Mesenchymal stem cell (in vitro differentiated cells and primary cell): ENCODE results near the gene RGS7.

Source experiments
- DNase-seq: peaks from one replicate; pipeline ENCODE4 v3.0.0-alpha.2; 2013
- H2AFZ ChIP-seq: one replicate; pipeline ENCODE4 v1.6.1; 2013; ENCODE audit warnings: low read depth, mild to moderate bottlenecking, control low read depth, inconsistent platforms, low read length, moderate library complexity
- H2AK5ac ChIP-seq: 2 replicates; pipeline ENCODE4 v1.6.1; 2013; ENCODE audit warnings: low read length, moderate library complexity, mild to moderate bottlenecking, inconsistent platforms; ENCODE audit not compliant: severe bottlenecking
- H2BK120ac ChIP-seq: one replicate; pipeline ENCODE4 v1.6.1; 2013; ENCODE audit warnings: low read depth, mild to moderate bottlenecking, inconsistent platforms, low read length, moderate library complexity
- H2BK12ac ChIP-seq, 2 experiments: one replicate each; pipeline ENCODE4 v1.6.1; 2013; ENCODE audit warnings: inconsistent platforms in 2 of 2, low read length in 2 of 2, mild to moderate bottlenecking in 2 of 2, moderate library complexity in 2 of 2, control low read depth in 1 of 2
- H2BK15ac ChIP-seq: one replicate; pipeline ENCODE4 v1.6.1; 2013; ENCODE audit warnings: mild to moderate bottlenecking, low read depth, inconsistent platforms; ENCODE audit not compliant: poor library complexity, severe bottlenecking
- H2BK5ac ChIP-seq: 2 replicates; pipeline ENCODE4 v1.6.1; 2013; ENCODE audit warnings: low read depth, mild to moderate bottlenecking, low read length, control low read depth, inconsistent platforms; ENCODE audit not compliant: poor library complexity, severe bottlenecking
- H3K14ac ChIP-seq, 2 experiments: one replicate each; pipeline ENCODE4 v1.6.1; 2013; ENCODE audit warnings: inconsistent platforms in 2 of 2, low read length in 2 of 2, control low read depth in 1 of 2, mild to moderate bottlenecking in 1 of 2, moderate library complexity in 1 of 2
- H3K18ac ChIP-seq, 2 experiments: one replicate each; pipeline ENCODE4 v1.6.1; 2013; ENCODE audit warnings: inconsistent platforms in 2 of 2, low read length in 2 of 2, control low read depth in 1 of 2, low read depth in 1 of 2, mild to moderate bottlenecking in 1 of 2
- H3K23ac ChIP-seq, 2 experiments: one replicate each; pipeline ENCODE4 v1.6.1; 2013; ENCODE audit warnings: inconsistent platforms in 2 of 2, low read length in 2 of 2, mild to moderate bottlenecking in 2 of 2, moderate library complexity in 2 of 2, control low read depth in 1 of 2
- H3K27ac ChIP-seq: 2 replicates; pipeline ENCODE4 v1.5.1; 2013; ENCODE audit warnings: mild to moderate bottlenecking, moderate library complexity, low read length, control low read depth, inconsistent platforms; ENCODE audit not compliant: poor library complexity, severe bottlenecking
- H3K27me3 ChIP-seq, 2 experiments: 2 replicates each; pipeline versions ENCODE4 v1.6.1 to v1.7.0; 2013; ENCODE audit warnings: low read length in 2 of 2, mild to moderate bottlenecking in 2 of 2, moderate library complexity in 2 of 2, control low read depth in 1 of 2, inconsistent platforms in 1 of 2; ENCODE audit not compliant: control insufficient read depth in 1 of 2, insufficient read depth in 1 of 2
- H3K36me3 ChIP-seq, 2 experiments: 2 replicates each; pipeline versions ENCODE4 v1.6.1 to v1.7.0; 2013; ENCODE audit warnings: low read length in 2 of 2, control low read depth in 1 of 2, inconsistent platforms in 1 of 2, low read depth in 1 of 2, mild to moderate bottlenecking in 1 of 2; ENCODE audit not compliant: insufficient read depth in 2 of 2, control insufficient read depth in 1 of 2
- H3K4ac ChIP-seq, 2 experiments: one replicate each; pipeline ENCODE4 v1.6.1; 2013; ENCODE audit warnings: inconsistent platforms in 2 of 2, low read length in 2 of 2, mild to moderate bottlenecking in 2 of 2, moderate library complexity in 2 of 2, control low read depth in 1 of 2, low read depth in 1 of 2
- H3K4me1 ChIP-seq: 2 replicates; pipeline ENCODE4 v1.6.1; 2013; ENCODE audit warnings: low read depth, low read length, control low read depth; ENCODE audit not compliant: control insufficient read depth, insufficient read depth
- H3K4me2 ChIP-seq: 2 replicates; pipeline ENCODE4 v1.6.1; 2013; ENCODE audit warnings: low read length, mild to moderate bottlenecking, inconsistent platforms; ENCODE audit not compliant: poor library complexity, severe bottlenecking
- H3K4me3 ChIP-seq, 2 experiments: 2 replicates each; pipeline versions ENCODE4 v1.5.1 to v1.7.0; 2013; ENCODE audit warnings: low read length in 2 of 2, mild to moderate bottlenecking in 2 of 2, control low read depth in 1 of 2, low read depth in 1 of 2; ENCODE audit not compliant: insufficient read depth in 1 of 2
- H3K79me1 ChIP-seq: replicated peaks from 2 replicates; pipeline ENCODE4 v1.6.1; 2013; ENCODE audit warnings: mild to moderate bottlenecking, control low read depth, low read length, inconsistent platforms; ENCODE audit not compliant: poor library complexity, severe bottlenecking
- H3K9ac ChIP-seq: 2 replicates; pipeline ENCODE4 v1.7.0; 2013; ENCODE audit warnings: mild to moderate bottlenecking, low read length, moderate library complexity
- H3K9me3 ChIP-seq: 2 replicates; pipeline ENCODE4 v1.7.0; 2013; ENCODE audit warnings: mild to moderate bottlenecking, low read length; ENCODE audit not compliant: control insufficient read depth
- H4K8ac ChIP-seq: one replicate; pipeline ENCODE4 v1.6.1; 2013; ENCODE audit warnings: inconsistent platforms, mild to moderate bottlenecking, low read length, moderate library complexity
- H4K91ac ChIP-seq: one replicate; pipeline ENCODE4 v1.6.1; 2013; ENCODE audit warnings: mild to moderate bottlenecking, low read length, inconsistent platforms
- WGBS: methylation state at CpG from one replicate; pipeline ENCODE4 v1.1.7; 2013; ENCODE audit warnings: mixed read lengths; 5-methylcytosine and 5-hydroxymethylcytosine counted together

The RGS7 gene

GRCh38 chr1:240808381-240808780, 548.6 kb downstream of the RGS7 start:
- H2AK5ac ChIP-seq: no peak overlapping the region
- H2BK15ac ChIP-seq: no peak overlapping the region
- H3K14ac ChIP-seq: no peak overlapping the region
- H4K91ac ChIP-seq: no peak overlapping the region
- no peaks in the 10 kb centered on the region for H3K4me1 ChIP-seq
- H3K9ac ChIP-seq: no peak overlapping the region
- WGBS: no CpG with 5 or more reads among the region's 1 CpG
- H3K4me2 ChIP-seq: no peak overlapping the region
- no peaks in the 10 kb centered on the region for H3K27me3 ChIP-seq
- no peak overlapping the region for H3K4me3 ChIP-seq
- no peak overlapping the region for H2BK120ac ChIP-seq
- no peak overlapping the region for H3K18ac ChIP-seq
- no peak overlapping the region for H3K4ac ChIP-seq
- no peak overlapping the region for H3K27ac ChIP-seq
- H3K79me1 ChIP-seq: no peaks in the 10 kb centered on the region
- no peaks in the 10 kb centered on the region for H3K9me3 ChIP-seq
- no peak for DNase-seq
- H2BK12ac ChIP-seq: no peak overlapping the region
- no peak overlapping the region for H2AFZ ChIP-seq
- no peak overlapping the region for H2BK5ac ChIP-seq
- H3K23ac ChIP-seq: no peak overlapping the region
- H3K36me3 ChIP-seq: no peaks in the 10 kb centered on the region
- H4K8ac ChIP-seq: no peak overlapping the region

- Histone ChIP-seq H4K8ac (no peak overlapping the region), H2BK120ac (no peak overlapping the region), H3K9ac (no peak overlapping the region), H3K27me3 (no peaks in the 10 kb centered on the region), H3K4me2 (no peak overlapping the region), H2AFZ (no peak overlapping the region), H3K9me3 (no peaks in the 10 kb centered on the region), H3K79me1 (no peaks in the 10 kb centered on the region), H3K4me1 (no peaks in the 10 kb centered on the region), H3K27ac (no peak overlapping the region), H3K23ac (no peak overlapping the region), H3K4ac (no peak overlapping the region), H3K36me3 (no peaks in the 10 kb centered on the region), H2BK15ac (no peak overlapping the region), H3K14ac (no peak overlapping the region), H3K18ac (no peak overlapping the region), H2AK5ac (no peak overlapping the region), H2BK5ac (no peak overlapping the region), H3K4me3 (no peak overlapping the region), H2BK12ac (no peak overlapping the region), H4K91ac (no peak overlapping the region)
- no peak for DNase-seq
- 83% methylated on average over 5 of the region's 5 CpGs for WGBS
Measured at GRCh38 chr1:240806200-240806745, 550.7 kb downstream of the RGS7 start.

- H4K8ac ChIP-seq: no peak overlapping the region
- H3K14ac ChIP-seq: no peak overlapping the region
- H2BK120ac ChIP-seq: no peak overlapping the region
- H3K4me2 ChIP-seq: no peak overlapping the region
- no peaks in the 10 kb centered on the region for H3K27me3 ChIP-seq
- H4K91ac ChIP-seq: no peak overlapping the region
- no peak overlapping the region for H3K23ac ChIP-seq
- no peak overlapping the region for H3K4me3 ChIP-seq
- no peaks in the 10 kb centered on the region for H3K4me1 ChIP-seq
- no peak overlapping the region for H3K9ac ChIP-seq
- no peaks in the 10 kb centered on the region for H3K79me1 ChIP-seq
- no peak for DNase-seq
- H3K4ac ChIP-seq: no peak overlapping the region
- H3K27ac ChIP-seq: peak overlapping the region; percentile 70
- no peak overlapping the region for H2BK15ac ChIP-seq
- WGBS: 38% methylated on average over 1 of the region's 2 CpGs
- H3K18ac ChIP-seq: no peak overlapping the region
- H2BK5ac ChIP-seq: no peak overlapping the region
- H2AFZ ChIP-seq: no peak overlapping the region
- H2BK12ac ChIP-seq: no peak overlapping the region
- H3K9me3 ChIP-seq: no peaks in the 10 kb centered on the region
- no peak overlapping the region for H2AK5ac ChIP-seq
- H3K36me3 ChIP-seq: no peaks in the 10 kb centered on the region
Measured at GRCh38 chr1:240804475-240804874, 552.5 kb downstream of the RGS7 start.

- no peak overlapping the region for H3K18ac ChIP-seq
- H2BK120ac ChIP-seq: no peak overlapping the region
- no peak overlapping the region for H3K27ac ChIP-seq
- H3K27me3 ChIP-seq: no peaks in the 10 kb centered on the region
- H3K14ac ChIP-seq: no peak overlapping the region
- H3K4ac ChIP-seq: no peak overlapping the region
- no peaks in the 10 kb centered on the region for H3K9me3 ChIP-seq
- H2AK5ac ChIP-seq: no peak overlapping the region
- H3K79me1 ChIP-seq: no peaks in the 10 kb centered on the region
- no peak overlapping the region for H3K4me2 ChIP-seq
- H2BK15ac ChIP-seq: no peak overlapping the region
- H4K8ac ChIP-seq: no peak overlapping the region
- no peak overlapping the region for H4K91ac ChIP-seq
- peak; percentile 21 for DNase-seq
- no peak overlapping the region for H2AFZ ChIP-seq
- no peaks in the 10 kb centered on the region for H3K4me1 ChIP-seq
- no peak overlapping the region for H3K4me3 ChIP-seq
- no peak overlapping the region for H2BK5ac ChIP-seq
- no peaks in the 10 kb centered on the region for H3K36me3 ChIP-seq
- H3K9ac ChIP-seq: no peak overlapping the region
- no peak overlapping the region for H2BK12ac ChIP-seq
- H3K23ac ChIP-seq: no peak overlapping the region
Measured at GRCh38 chr1:240803151-240803550, 553.9 kb downstream of the RGS7 start.
